ENCODE measurements around the gene PKD1.
"Not testable (repeated sequence)": the region's sequence is repeated elsewhere in the genome, so short reads cannot be mapped to it uniquely, and the experiment has no call there.

The PKD1 gene

GRCh38 chr16:2149630-2150417 is 14.1 kb upstream of the PKD1 start:
- DNase-seq: no peak

DNA sequence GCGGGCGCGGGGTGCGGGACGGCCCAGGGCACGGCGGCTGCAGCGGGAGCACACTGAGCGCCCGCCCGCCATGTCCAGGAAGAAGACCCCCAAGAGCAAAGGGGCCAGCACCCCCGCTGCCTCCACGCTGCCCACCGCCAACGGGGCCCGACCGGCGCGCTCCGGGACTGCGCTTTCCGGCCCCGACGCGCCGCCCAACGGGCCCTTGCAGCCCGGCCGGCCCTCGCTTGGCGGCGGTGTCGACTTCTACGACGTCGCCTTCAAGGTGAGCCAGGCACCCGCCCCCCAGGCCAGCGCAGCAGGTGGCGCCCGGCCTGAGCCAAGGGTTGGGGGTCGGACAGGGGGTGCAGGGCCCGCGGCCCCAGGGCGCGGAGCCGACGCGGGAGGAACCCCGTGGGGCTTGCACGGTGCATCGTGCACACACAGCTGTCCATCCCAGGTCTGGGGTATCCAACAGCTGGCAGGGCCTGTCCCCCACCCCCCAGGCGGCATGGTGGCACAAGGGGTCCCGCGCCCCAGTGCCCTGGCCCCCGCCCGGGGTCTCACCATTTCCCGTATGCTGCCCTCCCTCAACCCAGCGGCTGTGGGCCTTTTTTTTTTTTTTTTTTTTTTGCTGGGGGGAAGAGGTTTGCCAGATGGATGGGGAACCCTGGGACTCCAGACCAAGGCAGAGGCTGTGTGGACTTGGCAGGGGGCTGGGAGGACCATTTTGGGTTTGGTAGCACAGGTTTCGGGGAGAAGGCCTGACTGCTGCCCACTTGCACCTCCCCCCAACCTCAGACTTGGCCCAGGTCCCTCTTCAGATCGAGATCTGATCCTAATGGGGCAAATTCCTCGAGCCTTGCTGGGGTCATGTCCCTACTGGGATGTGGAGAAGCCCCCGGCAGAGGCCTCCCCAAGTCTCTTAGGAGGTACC is 13.3 kb upstream of the PKD1 start:
- no peak for DNase-seq

GRCh38 chr16:2147981-2148671 is 12.4 kb upstream of the PKD1 start, which contains the start of gene RAB26:
TSS of gene RAB26 (plus strand) at chr16:2148625. CDS start at chr16:2148784, 159 bp downstream.
- peak; percentile 73 for DNase-seq

DNA sequence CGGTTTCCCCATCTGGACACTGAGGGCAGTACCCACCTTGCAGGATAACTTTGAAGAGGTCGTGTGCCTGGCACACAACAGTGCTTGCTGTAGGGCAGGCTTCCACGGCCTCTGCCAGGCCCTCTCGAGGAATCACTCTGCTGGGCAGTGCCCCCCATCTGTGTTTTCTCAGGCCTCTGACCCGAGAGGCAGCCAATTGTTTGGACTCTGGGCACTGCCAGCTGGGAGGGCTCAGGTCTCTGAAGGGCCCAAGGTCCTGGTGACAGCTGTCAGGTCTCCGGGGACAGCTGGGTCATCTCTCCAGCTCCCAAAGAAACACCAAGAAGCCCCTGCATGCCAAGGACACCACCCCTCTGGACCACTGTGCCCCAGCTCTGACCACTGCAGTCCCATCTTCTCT is 11.7 kb upstream of the PKD1 start:
- DNase-seq: no peak

DNA sequence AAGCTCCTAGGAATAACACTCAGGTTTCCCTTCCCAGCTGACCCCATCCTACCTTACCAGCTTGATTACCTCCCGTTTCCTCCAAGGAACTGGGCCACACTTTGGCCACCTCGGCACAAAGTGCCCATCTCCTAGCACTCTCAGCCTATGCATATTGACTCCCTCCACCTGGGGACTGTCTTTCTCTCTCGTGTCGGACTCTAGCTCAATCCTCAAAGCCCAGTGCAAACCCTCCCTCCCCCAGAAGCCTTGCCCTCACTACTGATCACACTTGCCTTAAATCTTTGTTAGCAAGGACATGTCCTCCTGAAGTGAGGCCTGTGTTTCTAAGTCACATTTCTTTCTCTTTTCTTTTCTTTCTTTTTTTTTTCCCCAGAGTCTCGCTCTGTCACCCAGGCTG is 10.1 kb upstream of the PKD1 start:
- DNase-seq: no peak

- DNase-seq: no peak
These were observed 8.3 kb upstream of the PKD1 start for GRCh38 chr16:2143878-2144485.

DNA sequence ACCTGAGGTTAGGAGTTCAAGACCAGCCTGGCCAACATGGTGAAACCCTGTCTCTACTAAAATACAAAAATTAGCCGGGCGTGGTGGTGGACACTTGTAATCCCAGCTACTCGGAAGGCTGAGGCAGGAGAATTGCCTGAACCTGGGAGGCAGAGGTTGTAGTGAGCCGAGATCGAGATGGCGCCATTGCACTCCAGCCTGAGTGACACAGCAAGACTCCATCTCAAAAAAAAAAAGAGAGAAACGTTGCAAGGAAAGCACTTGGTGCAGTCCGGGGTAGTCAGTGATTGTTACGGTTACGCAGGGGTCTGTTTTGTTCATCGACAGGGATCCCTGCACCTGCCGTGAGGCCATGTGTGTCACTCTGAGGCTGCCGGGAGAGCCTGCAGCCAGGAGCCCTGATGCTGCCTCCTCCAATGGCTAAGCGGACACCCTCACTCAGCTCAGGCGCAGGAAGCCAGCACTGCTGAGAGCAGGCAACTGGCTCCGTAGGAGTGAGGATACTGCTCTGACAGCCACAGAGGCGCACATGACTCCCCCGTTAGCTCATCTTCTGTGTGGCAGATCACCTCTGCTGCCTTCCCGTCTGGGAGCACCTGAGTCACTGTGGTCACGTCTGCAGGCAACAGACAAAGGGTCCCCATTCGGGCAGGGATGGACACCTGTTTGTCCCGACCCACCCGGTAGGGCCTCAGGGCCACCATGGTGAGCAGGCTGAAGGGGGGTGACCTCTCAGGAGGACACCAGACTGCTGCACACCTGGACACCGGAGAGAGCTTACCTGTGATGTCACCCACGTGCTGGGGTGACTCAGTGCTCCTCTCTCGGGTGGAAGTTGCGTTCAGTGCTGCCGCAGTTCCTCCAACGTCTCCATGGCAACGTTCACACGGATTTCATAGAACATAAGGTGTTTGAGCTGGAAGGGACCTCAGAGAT is 7.5 kb upstream of the PKD1 start:
- DNase-seq: no peak

GRCh38 chr16:2135071-2135470 is 627 bp downstream of the PKD1 start:
- DNase-seq: not testable (repeated sequence)

DNA sequence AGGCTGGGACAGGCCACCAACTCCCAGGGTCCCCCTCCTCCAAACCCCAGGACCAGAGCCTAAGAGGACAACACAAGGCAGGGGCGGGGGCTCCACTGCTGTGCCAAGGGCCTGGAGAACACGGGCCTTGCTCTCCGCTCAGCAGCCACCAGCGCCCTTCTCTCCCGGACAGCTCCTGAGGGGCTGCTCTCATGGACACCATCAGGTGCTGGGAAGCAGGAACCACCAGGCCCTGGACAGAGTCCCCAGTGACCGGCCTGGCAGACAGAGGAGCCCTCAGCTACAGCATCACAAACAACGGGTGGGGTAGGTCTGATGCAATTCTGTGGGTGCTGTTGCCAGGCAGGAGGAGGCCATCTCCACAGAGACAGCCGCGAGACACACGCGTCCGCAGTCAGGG is 1.9 kb downstream of the PKD1 start:
- not testable (repeated sequence) for DNase-seq

- not testable (repeated sequence) for DNase-seq
These were observed 5.7 kb downstream of the PKD1 start for GRCh38 chr16:2129890-2130447.

DNA sequence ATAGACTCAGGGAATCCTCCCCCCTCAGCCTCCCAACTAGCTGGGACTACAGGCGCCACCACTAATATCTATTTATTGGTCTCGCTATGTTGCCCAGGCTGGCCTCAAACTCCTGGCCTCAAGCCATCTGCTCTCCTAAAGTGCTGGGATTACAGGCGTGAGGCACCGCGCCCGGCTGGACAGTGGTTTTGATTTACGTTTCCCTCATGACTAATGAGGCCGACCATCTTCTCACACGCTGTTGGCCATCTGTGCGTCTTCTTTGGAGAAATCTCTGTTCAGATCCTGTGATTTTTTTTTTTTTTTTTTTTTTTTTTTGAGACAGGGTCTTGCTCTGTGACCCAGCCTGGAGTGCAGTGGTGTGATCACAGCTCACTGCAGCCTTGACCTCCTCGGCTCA is 6.4 kb downstream of the PKD1 start:
- DNase-seq: not testable (repeated sequence)

GRCh38 chr16:2127630-2128280 is 7.9 kb downstream of the PKD1 start:
- DNase-seq: not testable (repeated sequence)

DNA sequence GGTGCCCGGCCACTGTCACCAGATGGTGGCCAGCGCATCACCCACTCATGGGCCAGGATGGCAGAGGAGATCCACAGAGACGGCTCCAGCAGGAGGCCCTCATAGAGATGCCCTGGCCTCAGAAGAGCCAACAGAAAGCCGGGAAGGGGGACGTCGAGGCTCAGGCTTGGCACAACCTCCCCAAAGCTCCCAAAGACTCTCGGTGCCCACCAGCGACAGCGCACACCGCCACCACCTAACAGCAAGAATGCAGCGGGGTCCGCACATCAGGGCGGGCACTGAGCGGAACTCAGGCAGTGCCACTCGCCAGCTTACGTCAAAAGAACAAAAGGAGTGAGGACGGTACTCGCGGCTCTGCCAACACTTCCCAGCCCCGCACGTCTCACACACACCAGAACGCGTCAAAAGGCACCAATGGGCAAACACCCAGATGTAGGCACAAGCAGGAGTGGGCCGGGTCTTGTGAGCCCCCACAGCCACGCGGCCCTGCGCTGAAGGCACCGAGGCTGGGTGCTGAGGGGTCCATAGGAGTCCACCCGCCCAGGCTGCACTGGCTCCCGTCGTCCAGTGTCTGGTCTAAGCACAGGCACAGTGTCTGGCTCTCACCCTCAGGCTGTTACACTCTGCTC is 8.7 kb downstream of the PKD1 start:
- DNase-seq: not testable (repeated sequence)

DNA sequence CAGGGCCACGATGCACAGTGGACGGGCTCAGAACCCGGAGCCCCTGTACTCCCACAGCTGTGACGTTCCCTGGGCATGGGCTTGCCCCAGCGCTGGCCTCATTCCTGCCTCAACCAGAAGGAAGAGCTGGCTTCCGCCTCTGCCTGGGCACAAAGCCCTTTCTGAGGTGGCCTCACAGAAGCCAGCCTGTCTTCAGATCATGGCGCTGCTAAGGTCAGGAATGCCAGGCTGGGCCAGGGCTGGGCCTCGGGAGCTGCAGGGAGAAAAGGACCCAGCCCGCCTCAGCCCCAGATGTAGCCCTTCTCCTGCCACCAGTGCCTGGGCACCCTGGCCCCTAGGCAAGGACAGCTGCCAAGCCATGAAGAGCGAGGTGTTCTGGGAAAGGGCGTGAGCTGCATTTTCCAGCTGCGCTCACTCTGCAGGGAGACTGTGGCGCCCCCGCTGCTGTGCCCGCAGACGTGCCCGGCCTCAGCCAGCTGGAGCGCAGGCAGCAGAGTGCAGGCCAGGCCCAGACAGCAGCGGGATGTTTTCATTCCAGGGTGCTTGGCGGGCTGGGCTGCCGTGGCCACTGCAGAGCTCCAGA is 9.4 kb downstream of the PKD1 start:
- not testable (repeated sequence) for DNase-seq

- not testable (repeated sequence) for DNase-seq
These were observed 10.1 kb downstream of the PKD1 start for GRCh38 chr16:2125609-2126008.

DNA sequence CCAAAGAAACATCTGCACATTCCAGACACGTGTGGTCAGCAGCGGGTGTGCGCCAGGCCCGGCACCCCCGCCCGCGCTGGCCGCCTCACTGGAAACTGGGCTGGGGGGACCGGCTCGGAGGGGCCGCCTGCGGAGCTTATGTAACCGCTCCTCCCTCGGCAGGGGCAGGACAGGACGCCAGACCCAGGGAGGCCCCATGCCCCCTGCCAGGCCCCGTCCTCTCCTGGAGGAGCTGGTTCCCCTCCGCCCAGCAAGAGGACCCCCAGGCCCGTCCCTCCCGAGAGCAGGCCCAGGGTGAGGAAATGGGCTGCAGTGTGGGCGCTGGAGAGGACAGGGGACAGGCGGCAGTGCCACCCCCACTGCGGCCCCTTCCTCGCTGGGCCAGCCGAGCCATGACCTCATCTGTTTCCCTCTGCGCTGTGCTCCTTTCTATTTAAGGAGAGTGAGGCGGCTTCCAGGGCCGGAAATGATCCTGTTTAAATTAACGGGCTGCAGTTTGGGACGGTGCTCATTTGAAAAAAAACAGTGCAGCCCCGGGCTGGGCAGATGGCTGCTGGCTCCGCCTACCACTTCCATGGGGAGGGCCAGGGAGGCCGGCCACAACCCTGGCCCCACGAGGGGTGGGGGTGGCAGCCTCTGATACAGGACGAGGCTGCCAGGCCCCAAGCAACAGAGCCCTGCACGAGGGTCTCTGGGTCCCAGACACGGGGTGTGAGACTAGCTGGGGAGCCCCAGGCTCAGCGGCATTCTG is 10.8 kb downstream of the PKD1 start:
- not testable (repeated sequence) for DNase-seq

DNA sequence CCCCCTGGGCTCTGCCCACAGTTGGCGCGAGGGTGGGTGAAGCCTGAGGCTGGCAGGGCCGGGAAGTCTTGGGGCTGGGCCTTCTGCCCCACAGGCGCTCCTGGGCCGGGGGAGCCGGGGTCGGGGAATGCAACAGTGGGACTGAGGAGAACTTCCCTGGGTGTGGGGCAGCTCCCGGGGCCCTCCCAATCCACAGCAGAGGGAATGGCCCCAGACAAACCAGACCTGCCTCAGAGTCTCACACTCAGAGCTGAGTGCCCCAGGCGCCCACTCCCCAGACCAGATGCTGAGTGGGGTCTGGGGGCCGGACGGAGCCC is 11.4 kb downstream of the PKD1 start:
- DNase-seq: not testable (repeated sequence)

GRCh38 chr16:2123706-2124376 is 11.9 kb downstream of the PKD1 start:
- DNase-seq: not testable (repeated sequence)
